Muscle layer of colon (tissue), 2 donors: ENCODE data around the gene CABP5.

Experiments
- H3K27ac ChIP-seq: one replicate; pipeline ENCODE4 v1.7.0; 2013; ENCODE audit warnings: low read depth, mild to moderate bottlenecking, low read length, moderate library complexity
- H3K27me3 ChIP-seq, 2 donors: one replicate each; pipeline ENCODE4 v1.7.0; 2013; ENCODE audit warnings: low read length in 2 of 2, mild to moderate bottlenecking in 2 of 2; ENCODE audit not compliant: insufficient read depth in 2 of 2, control insufficient read depth in 1 of 2
- H3K36me3 ChIP-seq: one replicate; pipeline ENCODE4 v1.7.0; 2013; ENCODE audit warnings: mild to moderate bottlenecking, low read length; ENCODE audit not compliant: insufficient read depth
- H3K4me1 ChIP-seq: one replicate; pipeline ENCODE4 v1.7.0; 2013; ENCODE audit warnings: mild to moderate bottlenecking, low read length; ENCODE audit not compliant: insufficient read depth
- H3K4me3 ChIP-seq, 2 donors: one replicate each; pipeline ENCODE4 v1.7.0; 2013; ENCODE audit warnings: low read length in 2 of 2, low read depth in 1 of 2, mild to moderate bottlenecking in 1 of 2, moderate library complexity in 1 of 2
- H3K9ac ChIP-seq: one replicate; pipeline ENCODE4 v1.7.0; 2013; ENCODE audit warnings: low read length
- H3K9me3 ChIP-seq: one replicate; pipeline ENCODE4 v1.7.0; 2013; ENCODE audit warnings: mild to moderate bottlenecking, low read length
- donor health status: abdominal sarcoma.
- donor health status: Adenocarcinoma of cecum.

CABP5 gene

GRCh38 chr19:48061401-48062344 is 17.8 kb upstream of the CABP5 start:
- Histone ChIP-seq H3K9ac (no peak overlapping the region), H3K27ac (no peak overlapping the region), H3K27me3 (no peaks in the 10 kb centered on the region), H3K9me3 (no peaks in the 10 kb centered on the region), H3K36me3 (no peaks in the 10 kb centered on the region), H3K4me3 (no peak overlapping the region), H3K4me1 (no peaks in the 10 kb centered on the region)

GRCh38 chr19:48060381-48060780 is 16.5 kb upstream of the CABP5 start:
- H3K9me3 ChIP-seq: no peaks in the 10 kb centered on the region
- no peaks in the 10 kb centered on the region for H3K36me3 ChIP-seq
- H3K9ac ChIP-seq: no peak overlapping the region
- H3K27ac ChIP-seq: no peak overlapping the region
- H3K4me3 ChIP-seq: no peak overlapping the region
- no peaks in the 10 kb centered on the region for H3K27me3 ChIP-seq
- no peaks in the 10 kb centered on the region for H3K4me1 ChIP-seq

- H3K27ac ChIP-seq: no peak overlapping the region
- H3K4me3 ChIP-seq: no peak overlapping the region
- no peaks in the 10 kb centered on the region for H3K9me3 ChIP-seq
- H3K36me3 ChIP-seq: no peaks in the 10 kb centered on the region
- no peaks in the 10 kb centered on the region for H3K4me1 ChIP-seq
- H3K9ac ChIP-seq: no peak overlapping the region
- H3K27me3 ChIP-seq: no peaks in the 10 kb centered on the region
Measured at GRCh38 chr19:48059331-48059730, 15.5 kb upstream of the CABP5 start.

- Histone ChIP-seq H3K4me1 (no peaks in the 10 kb centered on the region), H3K9me3 (no peaks in the 10 kb centered on the region), H3K9ac (no peak overlapping the region), H3K27me3 (no peaks in the 10 kb centered on the region), H3K27ac (no peak overlapping the region), H3K36me3 (peaks cover 4% of the 10 kb centered on the region), H3K4me3 (no peak overlapping the region)
Measured at GRCh38 chr19:48053856-48054255, 10.0 kb upstream of the CABP5 start.

- Histone ChIP-seq H3K4me1 (no peaks in the 10 kb centered on the region), H3K27me3 (no peaks in the 10 kb centered on the region), H3K9me3 (no peaks in the 10 kb centered on the region), H3K4me3 (no peak overlapping the region), H3K9ac (no peak overlapping the region), H3K36me3 (peaks cover 4% of the 10 kb centered on the region), H3K27ac (no peak overlapping the region)
Measured at GRCh38 chr19:48053076-48053475, 9.2 kb upstream of the CABP5 start.

GRCh38 chr19:48051335-48052033 is 7.6 kb upstream of the CABP5 start:
- no peaks in the 10 kb centered on the region for H3K27me3 ChIP-seq
- no peak overlapping the region for H3K27ac ChIP-seq
- peaks cover 4% of the 10 kb centered on the region for H3K36me3 ChIP-seq
- no peak overlapping the region for H3K4me3 ChIP-seq
- H3K9me3 ChIP-seq: no peaks in the 10 kb centered on the region
- H3K4me1 ChIP-seq: no peaks in the 10 kb centered on the region
- H3K9ac ChIP-seq: no peak overlapping the region

GRCh38 chr19:48044561-48044960 is 682 bp upstream of the CABP5 start:
- no peak overlapping the region for H3K9ac ChIP-seq
- H3K27ac ChIP-seq: no peak overlapping the region
- H3K36me3 ChIP-seq: no peaks in the 10 kb centered on the region
- H3K27me3 ChIP-seq: peaks cover 0 to 4% of the 10 kb centered on the region in 2 donors
- H3K4me3 ChIP-seq: no peak overlapping the region
- no peaks in the 10 kb centered on the region for H3K9me3 ChIP-seq
- H3K4me1 ChIP-seq: no peaks in the 10 kb centered on the region

- Histone ChIP-seq H3K9ac (no peak overlapping the region), H3K27ac (no peak overlapping the region), H3K4me3 (no peak overlapping the region), H3K4me1 (no peaks in the 10 kb centered on the region), H3K9me3 (peaks cover under 1% of the 10 kb centered on the region), H3K36me3 (no peaks in the 10 kb centered on the region), H3K27me3 (peaks cover 0 to 4% of the 10 kb centered on the region in 2 donors)
Measured at GRCh38 chr19:48041877-48042580, 1.9 kb downstream of the CABP5 start.

GRCh38 chr19:48036765-48037164 is 7.1 kb downstream of the CABP5 start:
- Histone ChIP-seq H3K9me3 (peaks cover 7% of the 10 kb centered on the region), H3K36me3 (no peaks in the 10 kb centered on the region), H3K4me3 (no peak overlapping the region), H3K27me3 (no peaks in the 10 kb centered on the region), H3K9ac (no peak overlapping the region), H3K4me1 (no peaks in the 10 kb centered on the region), H3K27ac (no peak overlapping the region)

- Histone ChIP-seq H3K4me1 (no peaks in the 10 kb centered on the region), H3K4me3 (no peak overlapping the region), H3K27me3 (no peaks in the 10 kb centered on the region), H3K9ac (no peak overlapping the region), H3K27ac (no peak overlapping the region), H3K9me3 (peaks cover 7% of the 10 kb centered on the region), H3K36me3 (no peaks in the 10 kb centered on the region)
Measured at GRCh38 chr19:48033604-48034003, 10.3 kb downstream of the CABP5 start.

- H3K27ac ChIP-seq: no peak overlapping the region
- H3K4me3 ChIP-seq: no peak overlapping the region
- H3K9ac ChIP-seq: no peak overlapping the region
- H3K4me1 ChIP-seq: no peaks in the 10 kb centered on the region
- no peaks in the 10 kb centered on the region for H3K9me3 ChIP-seq
- no peaks in the 10 kb centered on the region for H3K36me3 ChIP-seq
- peaks cover 0 to 3% of the 10 kb centered on the region in 2 donors for H3K27me3 ChIP-seq
Measured at GRCh38 chr19:48030073-48030472, 13.8 kb downstream of the CABP5 start.
